H9 (cell line): ENCODE measurements around the gene CLMN. TPM values are rescaled to one million over a fixed set of nuclear protein-coding genes. Genes with fewer than 3 reads are reported as not detected.

Experiments used
- DNase-seq: peaks from one replicate; pipeline ENCODE4 v3.0.0-alpha.2; 2017
- H2AFZ ChIP-seq: one replicate; pipeline ENCODE4 v1.6.1; 2013; ENCODE audit warnings: mild to moderate bottlenecking, low read length, control low read depth, moderate library complexity
- H2AK5ac ChIP-seq: 2 replicates; pipeline ENCODE4 v1.6.1; 2013; ENCODE audit warnings: low read length, control low read depth, mixed read lengths; ENCODE audit not compliant: insufficient read length
- H2BK120ac ChIP-seq: one replicate; pipeline ENCODE4 v1.6.1; 2013; ENCODE audit warnings: low read depth, mild to moderate bottlenecking, low read length, control low read depth, inconsistent platforms; ENCODE audit not compliant: poor library complexity, severe bottlenecking
- H2BK12ac ChIP-seq: 2 replicates; pipeline ENCODE4 v1.6.1; 2013; ENCODE audit warnings: low read length, control low read depth, mixed read lengths, low read depth; ENCODE audit not compliant: insufficient read length
- H2BK15ac ChIP-seq: 2 replicates; pipeline ENCODE4 v1.6.1; 2013; ENCODE audit warnings: low read depth, low read length, control low read depth
- H2BK20ac ChIP-seq: one replicate; pipeline ENCODE4 v1.6.1; 2013; ENCODE audit warnings: low read depth, mild to moderate bottlenecking, low read length, control low read depth, inconsistent platforms; ENCODE audit not compliant: poor library complexity, severe bottlenecking
- H2BK5ac ChIP-seq: 2 replicates; pipeline ENCODE4 v1.6.1; 2013; ENCODE audit warnings: low read length, control low read depth, mixed read lengths; ENCODE audit not compliant: insufficient read length
- H3K14ac ChIP-seq: 2 replicates; pipeline ENCODE4 v1.6.1; 2013; ENCODE audit warnings: low read length, control low read depth; ENCODE audit not compliant: insufficient read depth
- H3K18ac ChIP-seq: 2 replicates; pipeline ENCODE4 v1.6.1; 2013; ENCODE audit warnings: low read depth, mild to moderate bottlenecking, mixed read lengths, low read length, control low read depth; ENCODE audit not compliant: insufficient read length
- H3K23ac ChIP-seq: 2 replicates; pipeline ENCODE4 v1.6.1; 2013; ENCODE audit warnings: low read length, control low read depth, mixed read lengths, low read depth; ENCODE audit not compliant: insufficient read length
- H3K23me2 ChIP-seq: 2 replicates; pipeline ENCODE4 v1.6.1; 2013; ENCODE audit warnings: low read depth, mild to moderate bottlenecking, mixed read lengths, low read length, control low read depth; ENCODE audit not compliant: insufficient read length, poor library complexity, severe bottlenecking
- H3K27ac ChIP-seq: 2 replicates; pipeline ENCODE4 v1.5.1; 2013; ENCODE audit warnings: low read length, control low read depth, mixed read lengths, low read depth; ENCODE audit not compliant: insufficient read length
- H3K27me3 ChIP-seq: 2 replicates; pipeline ENCODE4 v1.6.1; 2013; ENCODE audit warnings: low read length, control low read depth, inconsistent platforms; ENCODE audit not compliant: insufficient read depth
- H3K4ac ChIP-seq: 2 replicates; pipeline ENCODE4 v1.6.1; 2013; ENCODE audit warnings: low read depth, mild to moderate bottlenecking, control low read depth, inconsistent platforms, low read length, moderate library complexity
- H3K4me1 ChIP-seq: 2 replicates; pipeline ENCODE4 v1.6.1; 2013; ENCODE audit warnings: low read length, control low read depth, inconsistent platforms; ENCODE audit not compliant: insufficient read depth
- H3K4me2 ChIP-seq: 2 replicates; pipeline ENCODE4 v1.6.1; 2013; ENCODE audit warnings: low read length, control low read depth, mixed read lengths; ENCODE audit not compliant: insufficient read length, insufficient read depth
- H3K56ac ChIP-seq: 2 replicates; pipeline ENCODE4 v1.6.1; 2013; ENCODE audit warnings: low read depth, mild to moderate bottlenecking, mixed read lengths, low read length, control low read depth; ENCODE audit not compliant: insufficient read length
- H3K79me1 ChIP-seq: 2 replicates; pipeline ENCODE4 v1.6.1; 2013; ENCODE audit warnings: low read depth, mild to moderate bottlenecking, moderate library complexity, low read length, control low read depth, inconsistent platforms; ENCODE audit not compliant: insufficient read depth, poor library complexity, severe bottlenecking
- H3K79me2 ChIP-seq: 2 replicates; pipeline ENCODE4 v1.6.1; 2013; ENCODE audit warnings: low read length, control low read depth, inconsistent platforms; ENCODE audit not compliant: insufficient read depth
- H3K9ac ChIP-seq: 2 replicates; pipeline ENCODE4 v1.6.1; 2013; ENCODE audit warnings: low read length, control low read depth, mixed read lengths; ENCODE audit not compliant: insufficient read length; ENCODE audit errors: extremely low read depth
- H3K9me3 ChIP-seq: one replicate; pipeline ENCODE4 v1.6.1; 2013; ENCODE audit warnings: low read depth, low read length, inconsistent platforms; ENCODE audit not compliant: control insufficient read depth
- H3T11ph ChIP-seq: one replicate; pipeline ENCODE4 v1.6.1; 2013; ENCODE audit warnings: mild to moderate bottlenecking, low read length, control low read depth, inconsistent platforms
- H4K20me1 ChIP-seq: one replicate; pipeline ENCODE4 v1.6.1; 2013; ENCODE audit not compliant: control insufficient read depth, insufficient read length, insufficient read depth
- H4K5ac ChIP-seq: 2 replicates; pipeline ENCODE4 v1.6.1; 2013; ENCODE audit warnings: low read depth, mild to moderate bottlenecking, mixed read lengths, low read length, control low read depth; ENCODE audit not compliant: insufficient read length
- H4K8ac ChIP-seq: replicated peaks from 2 replicates; pipeline ENCODE4 v1.6.1; 2013; ENCODE audit warnings: low read length, control low read depth, mixed read lengths, low read depth; ENCODE audit not compliant: insufficient read length
- H4K91ac ChIP-seq: 2 replicates; pipeline ENCODE4 v1.6.1; 2013; ENCODE audit warnings: low read depth, mild to moderate bottlenecking, moderate library complexity, mixed read lengths, low read length, control low read depth; ENCODE audit not compliant: insufficient read length
- H3K27ac Mint-ChIP-seq, 3 experiments: 2 replicates in 2 of 3; 3 replicates in 1 of 3; pipeline ENCODE4 v1.8.0; 2020 to 2021; ENCODE audit warnings: mixed read lengths in 3 of 3, mild to moderate bottlenecking in 1 of 3, moderate library complexity in 1 of 3
- H3K27me3 Mint-ChIP-seq: 2 replicates; pipeline ENCODE4 v1.8.0; 2021; ENCODE audit warnings: low read depth, mild to moderate bottlenecking, moderate library complexity, mixed read lengths
- H3K36me3 Mint-ChIP-seq, 3 experiments: 2 replicates in 2 of 3; 3 replicates in 1 of 3; pipeline ENCODE4 v1.8.0; 2020 to 2021; ENCODE audit warnings: low read depth in 3 of 3, mixed read lengths in 3 of 3; ENCODE audit not compliant: insufficient read depth in 1 of 3
- H3K4me1 Mint-ChIP-seq, 2 experiments: 2 replicates each; pipeline ENCODE4 v1.8.0; 2020; ENCODE audit warnings: mixed read lengths in 2 of 2
- H3K4me3 Mint-ChIP-seq, 2 experiments: 2 replicates in 1 of 2; 3 replicates in 1 of 2; pipeline ENCODE4 v1.8.0; 2020 to 2021; ENCODE audit warnings: mild to moderate bottlenecking in 2 of 2, mixed read lengths in 2 of 2, moderate library complexity in 1 of 2
- H3K9me3 Mint-ChIP-seq, 2 experiments: 2 replicates in 1 of 2; 3 replicates in 1 of 2; pipeline ENCODE4 v1.8.0; 2020; ENCODE audit warnings: mild to moderate bottlenecking in 2 of 2, mixed read lengths in 2 of 2, moderate library complexity in 1 of 2
- CTCF ChIP-seq: fragments of 200-600 bp; sonication (generic); conservative IDR thresholded peaks from 3 replicates; pipeline ENCODE4 v1.8.0; 2021; ENCODE audit warnings: antibody characterized with exemption, mild to moderate bottlenecking
- WGBS: extraction: QIAGEN DNeasy Blood & Tissue Kit; methylation state at CpG from one replicate; pipeline ENCODE4 v1.1.7; 2013; ENCODE audit warnings: missing lambda C conversion rate, low lambda C conversion rate, mixed read lengths; ENCODE audit not compliant: insufficient read length; ENCODE audit errors: extremely low coverage; 5-methylcytosine and 5-hydroxymethylcytosine counted together
- total RNA-seq: library from RNA; stranded (reverse); gene quantifications from 2 replicates; pipeline ENCODE4 v1.2.1, GENCODE V29; 2021

CLMN gene
- total RNA-seq, 1 experiment from 2014 or later, result 7.6 TPM

DNA sequence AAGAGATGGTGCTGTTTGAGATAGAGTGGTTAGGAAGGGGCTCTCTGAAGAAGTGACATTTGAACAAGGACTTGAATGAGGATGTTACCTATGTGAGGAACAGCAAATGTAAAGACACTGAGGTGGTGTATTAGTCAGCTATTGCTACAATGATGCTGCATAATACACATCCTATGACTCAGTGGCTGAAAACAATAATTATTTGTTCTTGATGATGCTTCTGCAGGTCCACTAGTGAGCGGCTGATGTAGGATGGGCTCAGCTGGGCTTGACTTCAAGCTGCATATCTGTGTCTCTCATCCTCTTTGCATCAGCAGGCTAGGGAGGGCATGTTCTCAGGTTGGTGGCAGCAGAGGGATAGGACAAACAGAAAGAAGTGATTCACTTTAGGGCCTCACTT, 21.4 kb upstream of the CLMN start:
- Mint-ChIP-seq H3K4me3 (no peak overlapping the region), H3K4me1 (peaks cover 5% of the 10 kb centered on the region in 2 experiments; a peak in 1 of 4 replicates), H3K27me3 (peaks cover 9% of the 10 kb centered on the region), H3K27ac (no peak overlapping the region; a peak in 1 of 7 replicates), H3K9me3 (no peaks in the 10 kb centered on the region), H3K36me3 (no peaks in the 10 kb centered on the region)
- no peak overlapping the region for H4K8ac ChIP-seq
- no peak overlapping the region for H3K4me2 ChIP-seq
- H2BK5ac ChIP-seq, result no peak overlapping the region
- DNase-seq, result no peak
- peak overlapping the region; percentile 24 for H3K56ac ChIP-seq
- no peaks in the 10 kb centered on the region for H3K4me1 ChIP-seq
- no peak overlapping the region for H2BK20ac ChIP-seq
- H4K5ac ChIP-seq, result no peak overlapping the region
- no peak overlapping the region for H3K27ac ChIP-seq
- H2AK5ac ChIP-seq, result no peak overlapping the region
- H2BK12ac ChIP-seq, result no peak overlapping the region
- no peak overlapping the region for H3T11ph ChIP-seq
- H3K18ac ChIP-seq, result no peak overlapping the region
- H2BK15ac ChIP-seq, result no peak overlapping the region
- H2BK120ac ChIP-seq, result no peak overlapping the region
- no peaks in the 10 kb centered on the region for H3K23me2 ChIP-seq
- no peaks in the 10 kb centered on the region for H3K9me3 ChIP-seq
- H2AFZ ChIP-seq, result no peak overlapping the region
- H3K14ac ChIP-seq, result no peak overlapping the region
- no peaks in the 10 kb centered on the region for H3K27me3 ChIP-seq
- H4K91ac ChIP-seq, result no peak overlapping the region
- H3K79me2 ChIP-seq, result no peaks in the 10 kb centered on the region
- no peaks in the 10 kb centered on the region for H3K79me1 ChIP-seq
- H3K23ac ChIP-seq, result no peak overlapping the region
- no CpG with 5 or more reads among the region's 1 CpG for WGBS
- H3K9ac ChIP-seq, result no peak overlapping the region
- H3K4ac ChIP-seq, result no peak overlapping the region
- no peaks in the 10 kb centered on the region for H4K20me1 ChIP-seq
- no peak for TF ChIP-seq CTCF
